Gastrocnemius medialis (tissue), 4 donors: ENCODE results near the gene BBOX1.

Experiments used
- CTCF ChIP-seq, 5 experiments: fragments of 450-650 bp in 3 of 5; fragments of 200-600 bp in 2 of 5; sonication (generic) in 2 of 5; IDR thresholded peaks in 4 of 5; conservative IDR thresholded peaks in 1 of 5; 1 replicate in 4 of 5; 2 replicates in 1 of 5; pipeline ENCODE4 v1.5.1; 2016 to 2019; ENCODE audit warnings: antibody characterized with exemption in 5 of 5, mild to moderate bottlenecking in 3 of 5, moderate library complexity in 3 of 5
- POLR2A ChIP-seq, 2 donors: fragments of 450-650 bp; IDR thresholded peaks; one replicate each; pipeline ENCODE4 v1.6.1; 2017; ENCODE audit warnings: antibody characterized with exemption in 2 of 2, mild to moderate bottlenecking in 2 of 2, moderate library complexity in 2 of 2

DNA sequence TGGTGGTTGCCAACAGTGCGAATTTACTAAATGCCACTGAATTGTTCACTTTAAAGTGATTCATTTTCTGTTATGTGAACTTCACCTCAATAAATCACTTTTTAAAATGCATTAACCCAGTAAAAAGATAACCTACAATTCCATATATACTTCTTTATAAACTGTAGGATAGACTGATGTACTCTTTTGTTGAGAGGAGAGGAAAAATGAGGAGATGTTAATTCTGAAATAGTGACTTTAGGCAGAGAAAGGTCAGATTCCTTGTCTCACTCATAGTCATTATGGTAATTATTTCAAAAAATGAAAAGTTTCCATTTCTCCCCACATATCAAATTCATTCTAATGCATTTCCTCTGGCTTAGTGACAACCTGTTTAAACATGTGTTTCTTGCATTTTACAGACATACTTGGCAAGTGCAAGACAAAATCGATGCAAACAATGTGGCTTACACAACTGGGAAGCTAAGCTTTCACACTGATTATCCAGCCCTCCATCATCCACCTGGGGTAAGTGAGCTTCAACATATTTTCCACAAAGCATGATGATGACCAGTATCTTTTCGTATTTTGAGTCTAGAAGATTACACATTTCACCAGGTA is 74.5 kb downstream of the BBOX1 start:
- no peak for TF ChIP-seq POLR2A (IDR thresholded peaks at IDR 0.05)
- TF ChIP-seq CTCF (IDR thresholded peaks at IDR 0.05 in 4 of 5, conservative IDR thresholded peaks at IDR 0.05 in 1 of 5): no peak
